ENCODE data around the gene MFN2. TPM values are rescaled to one million over a fixed set of nuclear protein-coding genes. Genes with fewer than 3 reads are reported as not detected.

Gene MFN2
- total RNA-seq, 1 experiment from 2014 or later = 34.1 TPM

DNA sequence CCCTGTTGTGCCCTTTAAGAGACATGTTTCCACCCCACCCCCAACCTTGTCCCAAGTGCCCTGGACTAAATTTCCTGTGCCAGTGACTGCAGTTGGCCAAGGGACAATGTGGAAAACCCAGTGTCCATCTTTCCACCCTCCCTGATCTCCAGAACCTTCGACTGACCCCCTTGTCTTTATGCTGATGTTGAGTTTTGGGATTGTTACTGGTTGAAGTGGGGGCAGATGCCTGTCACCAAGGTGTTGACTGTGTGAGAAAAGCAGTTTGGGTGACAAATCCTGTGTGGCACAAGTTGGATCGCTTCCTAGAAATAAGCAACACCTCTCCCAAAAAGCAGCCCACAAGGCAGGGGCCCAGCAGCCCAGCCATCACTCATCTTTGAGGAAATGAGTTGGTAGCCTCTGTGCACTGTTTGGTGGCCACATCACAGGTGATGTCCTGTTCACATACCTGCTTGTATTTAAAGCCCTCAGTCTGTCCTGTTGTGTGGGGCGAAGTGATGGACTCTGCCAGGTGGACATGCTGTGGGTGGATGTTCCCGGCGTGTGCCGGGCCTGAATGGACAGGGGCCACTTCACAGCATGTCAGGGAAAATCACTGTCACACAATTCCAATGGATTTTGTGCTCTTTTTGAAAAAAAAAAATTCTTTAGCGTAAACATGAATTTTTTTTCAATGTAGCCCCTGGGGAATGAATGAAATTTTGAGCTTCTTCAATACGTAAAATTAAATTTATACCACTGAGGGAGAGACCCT, 32.5 kb downstream of the MFN2 start:
- Histone ChIP-seq H3K36me3 (ENCODE audit: insufficient read depth, low read length) (0 out of 2 replicates have a peak, but pooled peaks cover 5% of the 10 kb centered on the region), H3K9me2 (replicated peaks; ENCODE audit: insufficient read depth, low read length) (no peaks in the 10 kb centered on the region)

DNA sequence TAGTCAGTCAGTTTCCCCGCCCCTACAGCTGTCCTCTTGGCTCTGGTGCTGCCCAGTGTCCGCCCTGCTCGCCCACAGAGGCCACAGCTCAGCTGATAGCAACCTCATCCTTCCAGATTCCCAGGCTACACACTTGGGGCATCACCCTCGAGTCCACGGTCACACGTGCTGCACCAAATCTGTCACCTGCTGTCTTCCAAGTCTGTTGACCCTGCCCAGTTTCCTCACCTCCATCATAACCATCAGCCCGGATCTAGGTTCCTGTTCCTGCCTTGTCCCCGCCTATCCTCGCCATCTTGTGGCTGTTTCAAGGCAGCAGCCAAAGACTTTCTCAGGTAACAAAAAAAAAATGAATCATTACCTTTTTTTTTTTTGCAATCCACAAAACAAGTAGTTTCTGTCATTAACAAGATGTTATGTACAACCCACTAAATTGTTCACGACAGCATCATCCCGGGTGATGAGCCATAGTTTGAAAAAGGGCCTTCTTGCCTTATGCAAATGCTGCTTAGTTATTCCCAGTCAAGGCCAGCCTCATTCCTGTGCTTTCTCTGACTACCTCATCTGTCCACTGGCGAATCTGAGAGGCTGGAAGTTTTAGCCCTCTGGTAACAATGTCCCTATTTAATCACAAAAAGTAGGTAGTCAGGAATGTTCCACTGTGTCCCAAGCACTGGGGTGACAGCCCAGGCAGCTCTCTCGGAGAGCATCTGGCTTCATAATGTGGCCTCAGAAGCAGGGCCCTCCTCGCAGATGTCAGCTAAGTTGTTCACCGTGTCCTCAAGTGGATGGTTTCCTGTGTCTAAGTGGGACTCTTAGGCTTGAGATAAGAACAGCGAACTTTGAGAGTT, 34.1 kb downstream of the MFN2 start:
- no peaks in the 10 kb centered on the region for H3K9me3 ChIP-seq (ENCODE audit: low read length)
- H3K79me2 ChIP-seq (ENCODE audit: low read length) = no peaks in the 10 kb centered on the region
- H3K4me2 ChIP-seq (ENCODE audit: low read depth, low read length, poor library complexity, severe bottlenecking) = no peak overlapping the region
- DNase-seq = peak; percentile 50
- 0 out of 2 replicates have a peak, but pooled peaks cover 5% of the 10 kb centered on the region for H3K36me3 ChIP-seq (ENCODE audit: insufficient read depth, low read length)
- H3K27me3 ChIP-seq (ENCODE audit: low read length) = no peaks in the 10 kb centered on the region
- peaks cover 4% of the 10 kb centered on the region; the same call in 1 of the 2 replicates for H3K4me1 ChIP-seq (ENCODE audit: low read length)
- no peak overlapping the region for H3K27ac ChIP-seq (ENCODE audit: low read length)
- no peak overlapping the region for H3K9ac ChIP-seq (ENCODE audit: low read length)
- H3K9me2 ChIP-seq (replicated peaks; ENCODE audit: insufficient read depth, low read length) = no peaks in the 10 kb centered on the region
- no peak overlapping the region for H2AFZ ChIP-seq (ENCODE audit: low read length)
- H3K4me3 ChIP-seq (ENCODE audit: low read length) = no peak overlapping the region
- H4K20me1 ChIP-seq (ENCODE audit: insufficient read depth, low read depth, low read length) = no peaks in the 10 kb centered on the region

More for the DNA sequence above, 32.5 kb downstream of the MFN2 start:
- Histone ChIP-seq H3K27me3 (ENCODE audit: low read length) (no peaks in the 10 kb centered on the region), H3K4me3 (ENCODE audit: low read length) (no peak overlapping the region), H3K4me2 (ENCODE audit: low read depth, low read length, poor library complexity, severe bottlenecking) (no peak overlapping the region), H2AFZ (ENCODE audit: low read length) (no peak overlapping the region), H4K20me1 (ENCODE audit: insufficient read depth, low read depth, low read length) (no peaks in the 10 kb centered on the region), H3K9ac (ENCODE audit: low read length) (no peak overlapping the region), H3K4me1 (ENCODE audit: low read length) (no peaks in the 10 kb centered on the region), H3K9me3 (ENCODE audit: low read length) (no peaks in the 10 kb centered on the region), H3K27ac (ENCODE audit: low read length) (no peak overlapping the region), H3K79me2 (ENCODE audit: low read length) (no peaks in the 10 kb centered on the region)
- DNase-seq = no peak

DNA sequence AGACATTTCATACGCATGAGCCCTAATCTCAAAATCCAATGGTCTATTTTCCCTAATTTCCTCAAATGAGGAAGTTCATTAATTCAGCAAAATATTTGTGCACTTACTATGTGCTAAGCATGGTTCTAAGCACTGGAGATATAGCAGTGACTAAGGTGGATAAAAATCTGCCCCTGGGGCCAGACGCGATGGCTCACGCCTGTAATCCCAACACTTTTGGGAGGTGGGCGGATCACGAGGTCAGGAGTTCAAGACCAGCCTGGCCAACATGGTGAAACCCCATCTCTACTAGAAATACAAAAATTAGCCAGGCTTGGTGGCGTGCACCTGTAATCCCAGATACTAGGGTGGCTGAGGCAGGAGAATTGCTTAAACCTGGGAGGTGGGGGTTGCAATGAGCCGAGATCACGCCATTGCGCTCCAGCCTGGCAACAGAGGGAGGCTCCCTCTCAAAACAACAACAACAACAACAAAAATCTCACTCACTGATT, 34.8 kb downstream of the MFN2 start:
- Histone ChIP-seq H3K4me1 (ENCODE audit: low read length) (peaks cover 7% of the 10 kb centered on the region), H2AFZ (ENCODE audit: low read length) (no peak overlapping the region), H4K20me1 (ENCODE audit: insufficient read depth, low read depth, low read length) (no peaks in the 10 kb centered on the region), H3K79me2 (ENCODE audit: low read length) (peaks cover 6% of the 10 kb centered on the region), H3K27me3 (ENCODE audit: low read length) (no peaks in the 10 kb centered on the region), H3K4me2 (ENCODE audit: low read depth, low read length, poor library complexity, severe bottlenecking) (no peak overlapping the region), H3K9me3 (ENCODE audit: low read length) (no peaks in the 10 kb centered on the region), H3K36me3 (ENCODE audit: insufficient read depth, low read length) (0 out of 2 replicates have a peak, but pooled peaks cover 5% of the 10 kb centered on the region), H3K27ac (ENCODE audit: low read length) (no peak overlapping the region), H3K9me2 (replicated peaks; ENCODE audit: insufficient read depth, low read length) (no peaks in the 10 kb centered on the region), H3K9ac (ENCODE audit: low read length) (no peak overlapping the region), H3K4me3 (ENCODE audit: low read length) (no peak overlapping the region)
- no peak for DNase-seq

DNA sequence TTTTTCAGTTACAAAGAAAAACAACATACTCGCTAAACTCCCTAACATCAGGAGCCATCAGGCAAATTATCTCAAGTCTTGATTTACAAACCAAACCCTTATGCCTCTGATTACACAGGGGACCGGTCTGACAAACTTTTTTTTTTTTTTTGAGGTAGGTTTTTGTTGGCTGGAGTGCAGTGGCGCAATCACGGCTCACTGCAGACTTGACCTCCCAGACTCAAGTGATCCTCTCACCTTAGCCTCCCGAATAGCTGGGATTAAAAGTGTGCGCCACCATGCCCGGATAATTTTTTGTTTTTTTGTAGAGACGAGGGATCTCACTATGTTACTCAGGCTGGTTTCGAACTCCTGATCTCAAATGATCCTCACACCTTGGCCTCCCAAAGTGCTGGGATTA, 35.3 kb downstream of the MFN2 start:
- Histone ChIP-seq H3K9me2 (replicated peaks; ENCODE audit: insufficient read depth, low read length) (no peaks in the 10 kb centered on the region), H3K9me3 (ENCODE audit: low read length) (no peaks in the 10 kb centered on the region), H3K79me2 (ENCODE audit: low read length) (peaks cover 10% of the 10 kb centered on the region), H2AFZ (ENCODE audit: low read length) (no peak overlapping the region), H4K20me1 (ENCODE audit: insufficient read depth, low read depth, low read length) (no peaks in the 10 kb centered on the region), H3K27me3 (ENCODE audit: low read length) (no peaks in the 10 kb centered on the region), H3K4me2 (ENCODE audit: low read depth, low read length, poor library complexity, severe bottlenecking) (no peak overlapping the region), H3K27ac (ENCODE audit: low read length) (no peak overlapping the region), H3K4me1 (ENCODE audit: low read length) (peaks cover 11% of the 10 kb centered on the region), H3K9ac (ENCODE audit: low read length) (no peak overlapping the region), H3K4me3 (ENCODE audit: low read length) (no peak overlapping the region), H3K36me3 (ENCODE audit: insufficient read depth, low read length) (0 out of 2 replicates have a peak, but pooled peaks cover under 1% of the 10 kb centered on the region)
- no peak for DNase-seq

DNA sequence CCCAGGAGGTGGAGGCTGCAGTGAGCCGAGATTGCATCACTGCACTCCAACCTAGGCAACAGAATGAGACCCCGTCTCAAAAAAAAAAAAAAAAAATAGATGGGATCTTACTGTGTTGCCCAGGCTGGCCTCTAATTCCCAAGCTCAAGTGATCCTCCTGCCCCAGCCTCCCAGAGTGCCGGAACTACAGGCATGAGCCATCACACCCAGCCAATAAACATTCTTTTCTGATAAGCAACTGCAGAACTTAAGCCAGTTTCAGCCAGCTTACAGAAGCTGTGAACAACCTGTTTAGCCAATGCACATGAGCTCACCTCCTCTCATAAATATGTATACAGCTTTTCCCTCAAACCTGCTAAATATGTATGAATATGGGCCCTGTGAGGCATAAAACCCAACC, 35.9 kb downstream of the MFN2 start:
- Histone ChIP-seq H3K79me2 (ENCODE audit: low read length) (peaks cover 14% of the 10 kb centered on the region), H3K4me1 (ENCODE audit: low read length) (peaks cover 11% of the 10 kb centered on the region), H3K27ac (ENCODE audit: low read length) (no peak overlapping the region), H2AFZ (ENCODE audit: low read length) (no peak overlapping the region), H3K4me2 (ENCODE audit: low read depth, low read length, poor library complexity, severe bottlenecking) (no peak overlapping the region), H3K9me2 (replicated peaks; ENCODE audit: insufficient read depth, low read length) (no peaks in the 10 kb centered on the region), H3K27me3 (ENCODE audit: low read length) (no peaks in the 10 kb centered on the region), H3K9me3 (ENCODE audit: low read length) (no peaks in the 10 kb centered on the region), H3K4me3 (ENCODE audit: low read length) (no peak overlapping the region), H3K9ac (ENCODE audit: low read length) (no peak overlapping the region), H4K20me1 (ENCODE audit: insufficient read depth, low read depth, low read length) (no peaks in the 10 kb centered on the region), H3K36me3 (ENCODE audit: insufficient read depth, low read length) (no peaks in the 10 kb centered on the region)
- no peak for DNase-seq

DNA sequence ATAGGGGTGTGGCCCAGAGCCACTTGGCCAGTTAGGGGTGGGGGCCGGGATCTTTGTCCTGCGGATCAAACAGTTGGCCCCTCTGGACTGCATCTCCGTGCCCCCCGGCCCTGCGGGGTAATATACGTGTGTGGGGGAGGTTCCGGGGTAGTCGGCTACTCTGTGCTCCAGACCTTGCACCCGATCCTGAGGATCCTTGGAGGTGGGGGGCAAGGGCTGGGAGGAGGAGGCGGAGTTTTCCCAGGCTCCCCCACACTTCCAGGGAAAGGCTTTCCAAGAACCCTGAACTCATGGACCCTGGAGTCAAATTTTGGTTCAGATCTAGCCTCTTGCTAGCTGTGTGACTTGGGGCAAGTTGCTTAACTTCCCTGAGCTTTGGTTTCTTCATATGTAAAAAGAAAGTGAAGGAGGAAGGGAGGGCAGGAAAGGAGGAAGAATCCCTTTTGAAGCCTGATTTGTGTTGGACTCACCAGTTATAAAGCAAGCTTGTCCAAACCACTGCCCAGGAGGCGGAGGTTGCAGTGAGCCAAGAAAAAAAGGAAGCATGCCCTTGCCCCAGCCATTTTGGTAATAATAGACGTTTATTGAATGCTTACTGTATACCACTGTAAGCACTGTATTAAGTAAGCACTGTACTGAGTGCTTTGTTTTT, 39.7 kb downstream of the MFN2 start:
- Histone ChIP-seq H3K4me2 (ENCODE audit: low read depth, low read length, poor library complexity, severe bottlenecking) (peak overlapping the region; percentile 94), H3K9ac (ENCODE audit: low read length) (peak overlapping the region; percentile 81), H3K27me3 (ENCODE audit: low read length) (no peaks in the 10 kb centered on the region), H3K9me2 (replicated peaks; ENCODE audit: insufficient read depth, low read length) (no peaks in the 10 kb centered on the region), H2AFZ (ENCODE audit: low read length) (peak overlapping the region; percentile 89; the same call in 1 of the 2 replicates), H3K36me3 (ENCODE audit: insufficient read depth, low read length) (0 out of 2 replicates have a peak, but pooled peaks cover 2% of the 10 kb centered on the region), H4K20me1 (ENCODE audit: insufficient read depth, low read depth, low read length) (no peaks in the 10 kb centered on the region), H3K4me1 (ENCODE audit: low read length) (peaks cover 11% of the 10 kb centered on the region), H3K9me3 (ENCODE audit: low read length) (no peaks in the 10 kb centered on the region), H3K4me3 (ENCODE audit: low read length) (peak overlapping the region; percentile 94), H3K79me2 (ENCODE audit: low read length) (peaks cover 19% of the 10 kb centered on the region), H3K27ac (ENCODE audit: low read length) (no peak overlapping the region)
- DNase-seq = peak; percentile 51

DNA sequence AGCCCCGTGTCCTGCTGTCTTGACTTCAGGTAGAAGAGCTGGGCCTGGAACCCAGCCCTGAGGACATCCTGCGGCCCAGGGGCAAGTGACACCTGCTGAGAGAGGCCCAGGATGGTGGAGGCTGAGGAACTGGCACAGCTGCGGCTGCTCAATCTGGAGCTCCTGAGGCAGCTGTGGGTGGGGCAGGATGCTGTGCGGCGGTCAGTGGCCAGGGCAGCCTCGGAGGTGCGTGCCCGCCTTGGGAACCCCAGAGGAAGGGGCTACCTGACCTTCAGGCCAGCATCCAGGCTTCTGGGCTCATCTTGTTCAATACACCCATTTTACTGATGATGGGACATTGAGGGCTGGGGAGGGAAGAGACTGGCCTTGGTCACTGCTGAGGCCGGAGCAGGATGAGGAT, 41.4 kb downstream of the MFN2 start:
- H3K9me2 ChIP-seq (replicated peaks; ENCODE audit: insufficient read depth, low read length) = no peaks in the 10 kb centered on the region
- no peak overlapping the region for H3K4me3 ChIP-seq (ENCODE audit: low read length)
- H3K9me3 ChIP-seq (ENCODE audit: low read length) = no peaks in the 10 kb centered on the region
- H2AFZ ChIP-seq (ENCODE audit: low read length) = no peak overlapping the region
- H3K4me2 ChIP-seq (ENCODE audit: low read depth, low read length, poor library complexity, severe bottlenecking) = no peak overlapping the region
- H3K4me1 ChIP-seq (ENCODE audit: low read length) = peaks cover 11% of the 10 kb centered on the region
- H3K79me2 ChIP-seq (ENCODE audit: low read length) = peaks cover 19% of the 10 kb centered on the region
- 0 out of 2 replicates have a peak, but pooled peaks cover 2% of the 10 kb centered on the region for H3K36me3 ChIP-seq (ENCODE audit: insufficient read depth, low read length)
- DNase-seq = no peak
- H3K27ac ChIP-seq (ENCODE audit: low read length) = no peak overlapping the region
- no peaks in the 10 kb centered on the region for H3K27me3 ChIP-seq (ENCODE audit: low read length)
- H3K9ac ChIP-seq (ENCODE audit: low read length) = no peak overlapping the region
- H4K20me1 ChIP-seq (ENCODE audit: insufficient read depth, low read depth, low read length) = no peaks in the 10 kb centered on the region

All from Karpas-422 (cell line).